GM19043 (cell line): Measurements from ENCODE around the gene THSD7B.
"Not testable (repeated sequence)": the region's sequence is repeated elsewhere in the genome, so short reads cannot be mapped to it uniquely, and the experiment has no call there.

Source experiments
- ATAC-seq: cut with Tn5 transposase; IDR thresholded peaks from one replicate; pipeline ENCODE4 v1.9.1; 2021; ENCODE audit warnings: low read depth; ENCODE audit not compliant: unreplicated experiment

The THSD7B gene, protein sequence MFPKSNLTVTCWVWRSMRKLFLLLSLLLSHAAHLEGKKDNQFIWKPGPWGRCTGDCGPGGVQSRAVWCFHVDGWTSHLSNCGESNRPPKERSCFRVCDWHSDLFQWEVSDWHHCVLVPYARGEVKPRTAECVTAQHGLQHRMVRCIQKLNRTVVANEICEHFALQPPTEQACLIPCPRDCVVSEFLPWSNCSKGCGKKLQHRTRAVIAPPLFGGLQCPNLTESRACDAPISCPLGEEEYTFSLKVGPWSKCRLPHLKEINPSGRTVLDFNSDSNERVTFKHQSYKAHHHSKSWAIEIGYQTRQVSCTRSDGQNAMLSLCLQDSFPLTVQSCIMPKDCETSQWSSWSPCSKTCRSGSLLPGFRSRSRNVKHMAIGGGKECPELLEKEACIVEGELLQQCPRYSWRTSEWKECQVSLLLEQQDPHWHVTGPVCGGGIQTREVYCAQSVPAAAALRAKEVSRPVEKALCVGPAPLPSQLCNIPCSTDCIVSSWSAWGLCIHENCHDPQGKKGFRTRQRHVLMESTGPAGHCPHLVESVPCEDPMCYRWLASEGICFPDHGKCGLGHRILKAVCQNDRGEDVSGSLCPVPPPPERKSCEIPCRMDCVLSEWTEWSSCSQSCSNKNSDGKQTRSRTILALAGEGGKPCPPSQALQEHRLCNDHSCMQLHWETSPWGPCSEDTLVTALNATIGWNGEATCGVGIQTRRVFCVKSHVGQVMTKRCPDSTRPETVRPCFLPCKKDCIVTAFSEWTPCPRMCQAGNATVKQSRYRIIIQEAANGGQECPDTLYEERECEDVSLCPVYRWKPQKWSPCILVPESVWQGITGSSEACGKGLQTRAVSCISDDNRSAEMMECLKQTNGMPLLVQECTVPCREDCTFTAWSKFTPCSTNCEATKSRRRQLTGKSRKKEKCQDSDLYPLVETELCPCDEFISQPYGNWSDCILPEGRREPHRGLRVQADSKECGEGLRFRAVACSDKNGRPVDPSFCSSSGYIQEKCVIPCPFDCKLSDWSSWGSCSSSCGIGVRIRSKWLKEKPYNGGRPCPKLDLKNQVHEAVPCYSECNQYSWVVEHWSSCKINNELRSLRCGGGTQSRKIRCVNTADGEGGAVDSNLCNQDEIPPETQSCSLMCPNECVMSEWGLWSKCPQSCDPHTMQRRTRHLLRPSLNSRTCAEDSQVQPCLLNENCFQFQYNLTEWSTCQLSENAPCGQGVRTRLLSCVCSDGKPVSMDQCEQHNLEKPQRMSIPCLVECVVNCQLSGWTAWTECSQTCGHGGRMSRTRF (N-terminal part only)

DNA sequence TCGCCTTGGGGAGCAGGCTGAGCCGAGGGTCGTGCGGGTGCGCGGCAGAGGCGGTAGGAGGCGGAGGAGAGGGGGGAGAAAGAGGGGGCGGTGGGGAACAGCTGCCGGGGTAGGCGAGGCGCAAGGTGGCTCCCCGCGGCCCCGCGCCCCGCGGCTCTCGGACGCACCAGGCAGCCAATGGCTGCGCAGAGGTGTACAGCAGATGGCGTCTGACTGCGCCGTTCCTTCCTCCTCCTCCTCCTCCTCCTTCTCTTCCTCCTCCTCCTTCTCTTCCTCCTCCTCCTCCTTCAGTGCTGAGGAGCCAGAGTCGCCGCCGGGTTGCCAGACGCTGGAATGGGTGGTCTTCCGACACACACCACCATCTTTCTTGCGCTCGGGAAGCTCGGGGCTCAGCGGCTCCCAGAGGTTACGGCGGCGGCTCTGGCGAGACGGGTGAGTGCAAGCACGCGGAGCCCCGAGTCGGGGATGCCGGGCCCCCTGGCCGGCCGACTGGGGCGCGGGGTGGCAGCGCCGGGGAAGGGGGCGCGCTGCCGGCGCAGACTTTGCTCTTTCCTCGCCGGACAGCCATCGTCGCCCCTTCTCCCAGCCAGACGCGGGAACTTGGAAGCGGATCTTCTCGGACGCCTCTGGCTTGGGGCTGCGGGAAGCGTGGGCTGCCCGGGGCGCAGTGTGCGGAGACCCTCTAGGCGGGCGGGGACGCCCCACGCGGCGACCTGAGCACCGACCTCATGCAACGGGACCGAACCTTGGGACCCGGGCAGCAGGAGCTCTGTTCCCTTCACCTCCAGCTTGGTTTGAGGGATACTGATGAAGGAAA lies at the start of gene THSD7B:
Gene THSD7B (plus strand): TSS at position 290 of the 817 bp plus-strand sequence. CDS start 116,634 bp downstream, outside the sequence.
- no peak for ATAC-seq

DNA sequence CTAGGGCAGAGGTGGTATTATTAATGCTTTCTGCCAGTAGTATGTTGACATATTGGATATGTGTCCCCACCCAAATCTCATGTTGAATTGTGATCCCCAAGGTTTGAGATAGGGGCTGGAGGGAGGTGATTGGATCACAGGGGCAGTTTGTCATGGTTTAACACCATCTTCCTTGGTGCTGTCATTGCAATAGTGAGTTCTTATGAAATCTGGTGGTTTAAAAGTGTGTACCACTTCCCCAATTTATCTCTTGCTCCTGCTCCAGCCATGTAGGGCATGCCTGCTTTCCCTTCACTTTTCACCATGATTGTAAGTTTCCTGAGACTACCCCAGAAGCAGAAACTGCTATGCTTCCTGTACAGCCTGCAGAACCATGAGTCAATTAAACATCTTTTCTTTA lies 47.1 kb upstream of the THSD7B start:
- ATAC-seq, result no peak

DNA sequence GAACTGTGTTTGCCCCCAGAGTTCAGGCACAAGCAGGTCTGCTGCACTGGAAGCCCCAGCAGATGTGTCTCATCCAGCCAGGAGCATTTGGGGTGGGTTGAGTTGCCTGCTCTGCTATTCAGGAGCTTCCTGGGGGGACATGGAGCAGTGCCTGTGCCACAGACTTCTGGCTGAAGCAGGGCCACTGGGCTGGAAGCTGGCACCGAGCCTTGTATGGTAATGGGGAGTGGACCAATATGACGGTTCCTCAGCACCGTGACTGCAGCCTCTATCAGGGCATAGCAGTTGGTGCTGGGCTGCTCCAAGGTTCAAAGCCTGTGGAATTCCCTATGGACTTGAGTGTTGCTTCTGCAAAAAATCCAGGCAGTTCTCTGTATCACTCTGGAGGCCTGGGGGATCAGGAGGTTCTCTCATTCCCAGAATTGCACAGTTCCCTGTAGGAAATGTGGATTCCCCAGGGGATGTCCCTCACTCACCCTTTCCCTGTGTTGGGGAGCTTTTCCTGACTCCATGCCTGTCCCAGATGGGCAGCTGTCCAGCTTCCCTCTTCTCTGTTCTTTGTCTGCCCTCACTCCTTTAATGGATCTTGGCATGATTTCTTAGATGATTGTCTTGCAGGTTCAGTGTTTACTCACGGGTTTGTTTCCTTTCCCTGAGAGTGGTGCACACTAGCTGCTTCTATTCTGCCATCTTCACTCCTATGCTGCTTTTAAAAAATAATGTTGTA lies 37.2 kb upstream of the THSD7B start:
- no peak for ATAC-seq

DNA sequence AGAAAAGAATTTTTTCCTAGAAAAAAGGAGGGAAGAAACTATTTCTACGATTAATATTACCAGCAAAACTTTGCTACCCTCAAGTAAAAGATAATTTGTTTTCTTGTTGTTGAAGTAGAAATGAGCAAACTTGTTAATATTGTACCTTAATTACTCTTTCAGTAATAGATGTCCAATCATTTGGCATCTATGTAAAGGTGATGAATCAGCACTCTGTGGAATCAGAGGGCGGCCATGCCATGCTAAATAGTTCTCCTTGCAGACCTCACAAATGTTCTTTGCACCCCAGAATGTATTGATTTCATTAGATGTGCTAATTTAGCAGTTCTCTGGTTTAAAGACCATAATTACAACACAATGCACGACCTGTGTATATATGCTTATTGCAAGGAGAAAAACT lies 29.1 kb upstream of the THSD7B start:
- ATAC-seq, result no peak

DNA sequence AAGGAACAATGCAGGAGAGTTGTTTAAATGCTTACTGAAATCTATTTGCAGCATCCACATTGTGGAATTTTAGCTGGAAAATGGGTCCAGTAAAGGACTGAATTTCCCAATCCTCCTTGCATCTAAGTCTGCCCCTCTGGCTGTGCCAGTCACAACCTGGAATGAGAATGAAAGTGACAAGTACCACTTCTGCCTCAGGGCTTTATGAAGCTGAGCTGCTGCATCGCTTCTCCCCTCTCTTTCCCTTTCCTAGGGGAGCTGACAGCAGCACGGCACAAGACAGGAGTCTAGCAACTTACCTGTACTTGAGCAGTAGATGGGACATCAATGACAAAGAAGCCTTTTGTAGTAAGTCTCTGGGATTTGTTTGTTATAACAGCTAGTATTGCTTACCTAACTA lies 27.3 kb upstream of the THSD7B start:
- ATAC-seq, result no peak

DNA sequence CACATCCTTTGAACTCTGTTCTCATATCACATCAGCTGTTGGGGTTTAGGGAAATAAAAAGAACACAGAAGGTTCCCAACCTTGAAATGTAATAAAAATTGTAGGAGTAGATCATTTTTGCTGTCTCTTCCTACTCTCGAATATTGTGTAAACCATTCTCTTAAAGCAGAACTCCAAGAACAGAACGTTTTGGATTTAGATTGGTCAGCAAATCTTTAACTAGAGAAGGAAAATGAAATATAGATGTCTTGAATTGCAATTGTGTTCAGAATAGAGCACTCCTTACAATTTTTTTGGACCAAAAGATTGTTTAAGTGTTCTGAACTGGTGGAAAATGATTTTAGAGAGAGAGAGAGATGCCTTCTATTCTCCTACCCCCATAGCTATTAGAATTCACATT lies 23.9 kb upstream of the THSD7B start:
- ATAC-seq, result no peak

DNA sequence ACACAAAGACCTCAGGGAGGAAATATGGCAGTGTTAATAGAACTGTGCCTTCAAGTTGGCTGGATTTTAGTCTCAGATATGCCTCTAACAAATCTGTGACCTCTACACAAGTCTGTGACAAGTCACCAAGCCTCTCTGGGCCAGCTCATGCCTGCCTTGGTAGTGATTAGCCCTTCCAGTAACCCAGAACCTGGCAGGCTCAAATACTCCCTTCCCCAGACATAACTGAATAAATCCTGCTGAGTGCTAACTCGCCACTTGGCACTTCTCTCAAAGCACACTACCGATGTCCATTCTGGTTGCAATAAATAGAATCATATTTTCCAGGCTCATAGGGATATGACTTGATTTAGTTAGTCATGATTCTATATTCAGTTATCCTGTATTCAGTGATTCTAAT lies 15.3 kb upstream of the THSD7B start:
- no peak for ATAC-seq

DNA sequence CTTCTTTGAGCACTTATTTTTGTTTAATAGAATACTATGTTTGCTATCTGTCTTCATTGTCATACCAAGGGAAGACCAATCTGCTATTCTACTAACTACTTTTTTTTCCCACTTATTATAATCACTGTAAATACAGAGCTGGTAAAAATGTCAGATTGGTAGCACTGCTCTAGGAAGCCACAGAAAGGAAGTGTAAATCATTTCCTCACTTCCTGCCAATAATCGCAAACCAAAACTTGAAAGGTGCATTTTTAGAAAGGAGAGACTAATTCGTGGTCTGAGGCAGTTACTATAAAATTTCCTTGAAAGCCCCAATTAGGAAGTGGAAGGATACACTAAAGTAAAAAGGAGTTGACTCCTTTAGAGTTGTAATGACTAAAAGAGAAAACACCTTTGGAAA lies 13.9 kb upstream of the THSD7B start:
- ATAC-seq, result no peak

DNA sequence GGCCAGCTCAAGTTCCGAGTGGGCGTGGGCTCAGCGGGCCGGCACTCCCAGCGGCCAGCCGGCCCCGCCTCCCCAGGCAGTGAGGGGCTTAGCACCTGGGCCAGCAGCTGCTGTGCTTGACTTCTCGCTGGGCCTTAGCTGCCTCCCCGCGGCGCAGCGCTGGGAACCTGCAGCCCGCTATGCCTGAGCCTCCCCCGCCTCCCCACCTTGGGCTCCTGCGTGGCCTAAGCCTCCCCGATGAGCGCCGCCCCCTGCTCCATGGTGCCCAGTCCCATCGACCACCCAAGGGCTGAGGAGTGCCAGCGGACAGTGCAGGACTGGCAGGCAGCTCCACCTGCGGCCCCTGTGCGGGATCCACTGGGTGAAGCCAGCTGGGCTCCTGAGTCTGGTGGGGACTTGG lies 6.8 kb upstream of the THSD7B start:
- ATAC-seq, result not testable (repeated sequence)

DNA sequence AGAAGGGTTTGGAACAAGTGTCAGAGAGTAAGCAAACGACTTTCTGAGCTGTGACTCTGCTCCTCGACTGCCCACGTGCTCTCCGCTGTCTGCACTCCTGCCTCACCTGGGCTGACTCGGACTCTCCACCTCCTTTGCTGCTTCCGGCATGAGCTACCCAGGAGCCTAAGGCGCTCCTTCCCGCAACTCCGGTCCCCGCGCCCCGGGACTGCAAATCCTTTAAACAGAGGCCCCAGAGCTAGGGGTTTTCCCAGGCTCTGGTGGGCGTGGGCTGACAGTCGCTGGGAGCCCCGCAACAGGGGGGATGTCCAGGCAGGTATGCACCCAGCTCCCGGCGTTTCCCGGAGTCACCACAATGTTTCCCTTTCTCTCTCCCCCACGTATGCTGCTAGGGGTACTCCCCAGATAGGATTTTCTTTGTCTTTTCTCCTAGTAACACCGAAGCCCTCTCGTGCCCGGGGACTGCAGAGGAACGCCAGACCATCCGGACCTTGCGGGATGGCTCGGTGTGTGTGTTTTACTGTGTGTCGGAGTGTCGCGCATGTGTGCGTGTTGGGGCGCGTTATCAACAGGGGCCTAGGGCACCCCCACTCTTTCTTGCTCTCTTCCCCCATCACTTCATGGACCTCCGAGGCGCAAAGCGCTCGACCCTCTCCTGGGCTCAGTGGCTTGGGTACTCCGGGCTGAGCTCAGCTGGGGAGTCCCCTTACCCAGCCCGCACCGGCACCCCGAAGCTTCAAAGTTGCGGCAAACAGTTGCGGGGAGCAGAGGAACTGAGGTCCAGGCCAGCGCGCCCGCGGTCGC lies 691 bp upstream of the THSD7B start:
- ATAC-seq, result no peak

DNA sequence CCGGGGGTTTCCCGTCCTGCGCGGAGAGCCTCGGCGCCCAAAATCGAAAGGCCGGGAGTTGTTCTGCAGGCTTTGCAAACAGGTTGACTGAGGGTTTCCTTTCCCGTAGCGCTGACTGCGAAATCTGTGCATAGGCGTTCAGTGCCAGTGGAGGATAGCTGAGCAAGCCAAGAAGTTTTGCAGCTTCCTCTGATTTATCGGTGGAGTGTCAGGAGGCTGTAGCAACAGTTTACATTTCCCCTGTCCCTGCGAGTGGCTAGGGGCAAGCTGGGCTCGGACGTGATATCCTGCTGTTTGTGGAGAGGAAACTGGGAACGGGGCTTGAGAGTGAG lies 694 bp downstream of the THSD7B start:
- ATAC-seq, result no peak

DNA sequence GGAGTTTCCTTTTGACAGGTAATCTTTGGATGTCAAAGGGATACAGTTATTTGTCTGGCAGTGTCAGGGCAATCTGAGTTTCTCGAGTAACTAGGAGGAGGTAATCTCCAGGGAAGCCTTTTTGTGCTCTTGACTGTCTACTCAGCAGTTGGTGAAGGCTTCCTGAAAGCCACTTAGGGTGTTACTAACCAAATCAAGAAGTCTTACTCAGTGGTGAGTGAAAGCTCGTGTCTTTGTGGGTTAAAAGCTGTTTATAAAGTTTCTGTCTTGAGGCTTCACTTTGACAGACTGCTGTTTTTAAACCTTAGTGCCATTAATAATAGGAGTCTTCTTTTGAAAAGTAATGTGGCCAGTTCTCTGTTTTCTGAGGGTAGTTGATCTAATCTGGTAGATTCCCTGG lies 1.7 kb downstream of the THSD7B start:
- ATAC-seq, result no peak

DNA sequence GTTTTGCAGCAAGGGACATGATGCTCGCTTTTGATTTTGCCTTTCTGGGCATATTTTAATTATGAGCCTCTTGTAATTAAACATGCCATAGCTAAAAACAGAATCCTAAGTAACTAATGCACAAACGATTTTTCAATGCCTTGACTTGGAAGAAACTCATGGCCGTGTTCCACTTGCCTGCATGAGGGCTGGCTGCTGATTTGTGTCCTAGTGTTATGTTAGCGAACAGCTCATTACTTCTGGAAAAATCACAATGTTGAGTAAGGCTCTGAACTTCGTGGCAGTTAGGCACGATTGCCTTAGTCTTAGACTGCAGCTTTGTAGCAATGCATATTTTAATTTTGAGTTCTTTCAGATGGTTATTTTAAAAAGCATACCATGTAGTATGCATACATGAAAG lies 4.5 kb downstream of the THSD7B start:
- no peak for ATAC-seq

DNA sequence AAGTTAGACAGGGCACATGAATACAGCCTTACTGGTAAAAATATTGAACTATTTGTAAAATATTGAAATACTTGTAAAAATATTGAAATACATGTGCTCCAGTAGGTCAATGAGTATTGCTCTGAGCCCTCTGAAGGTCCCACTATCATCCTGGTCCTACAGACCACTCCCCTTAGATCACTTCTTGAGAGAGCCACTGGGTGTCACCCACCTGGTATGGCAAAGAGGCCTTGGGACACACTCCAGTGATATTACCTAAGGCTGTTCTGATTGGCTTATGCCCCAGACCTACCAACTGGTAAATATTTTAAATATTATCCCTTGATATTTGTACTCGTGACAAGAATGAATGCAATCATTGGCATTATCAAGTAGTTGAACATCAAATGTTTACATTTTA lies 5.0 kb downstream of the THSD7B start:
- ATAC-seq, result no peak

DNA sequence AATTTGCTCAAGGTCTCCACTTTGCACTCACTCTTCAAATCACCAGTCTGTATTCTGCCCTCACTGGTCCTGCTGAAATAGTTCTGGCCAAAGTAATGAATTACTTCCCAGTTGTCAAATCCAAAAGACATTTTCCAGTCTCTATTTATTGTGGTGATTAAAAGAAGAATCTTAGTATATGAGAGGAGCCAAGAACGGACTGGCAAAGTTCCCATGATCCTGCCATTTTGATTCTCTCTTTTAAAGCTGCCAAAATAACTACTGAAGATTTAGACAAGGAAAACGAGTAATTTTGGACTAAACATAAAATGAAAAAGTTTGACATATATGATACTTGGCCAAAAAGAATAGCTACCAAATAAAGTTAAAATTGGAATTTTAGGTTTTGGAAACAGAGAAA lies 12.0 kb downstream of the THSD7B start:
- no peak for ATAC-seq

DNA sequence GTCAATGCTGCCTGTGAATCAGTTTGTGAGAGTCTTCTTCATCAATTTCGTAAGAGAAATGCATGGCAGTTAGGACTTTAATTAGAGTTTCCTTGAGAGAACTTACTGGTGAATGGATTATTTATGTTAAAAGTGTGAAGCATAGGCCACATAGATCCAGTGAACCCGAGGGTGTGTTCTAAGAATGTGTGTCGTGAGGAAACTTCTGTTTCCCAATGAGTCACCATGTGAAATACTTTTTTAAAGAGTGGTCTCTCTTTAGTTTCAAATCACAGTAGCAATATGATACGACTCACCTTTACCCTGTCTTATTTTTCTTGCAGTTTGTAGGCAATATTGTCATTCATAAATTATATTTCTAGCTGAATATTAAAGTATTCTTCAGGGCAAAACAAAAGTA lies 18.5 kb downstream of the THSD7B start:
- ATAC-seq, result no peak

DNA sequence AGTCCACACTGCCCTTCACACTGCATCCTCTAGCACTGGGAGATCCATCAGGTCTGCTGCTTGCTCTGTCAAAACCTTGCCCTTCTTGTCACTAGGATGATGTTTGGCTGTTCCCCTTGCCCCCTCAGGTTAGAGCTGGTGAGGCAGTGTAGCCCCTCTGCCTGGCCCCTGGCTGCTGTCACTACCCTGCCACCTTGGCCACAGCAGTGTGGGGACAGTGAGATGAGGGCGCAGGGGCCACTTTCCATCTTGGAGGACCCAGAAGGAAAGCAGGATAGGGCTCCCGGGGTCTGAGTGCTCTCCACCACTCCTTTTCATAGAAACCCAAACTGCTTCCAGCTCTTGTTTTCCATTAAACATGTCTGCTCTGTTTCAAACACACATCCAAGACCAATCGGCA lies 19.9 kb downstream of the THSD7B start:
- ATAC-seq, result no peak

DNA sequence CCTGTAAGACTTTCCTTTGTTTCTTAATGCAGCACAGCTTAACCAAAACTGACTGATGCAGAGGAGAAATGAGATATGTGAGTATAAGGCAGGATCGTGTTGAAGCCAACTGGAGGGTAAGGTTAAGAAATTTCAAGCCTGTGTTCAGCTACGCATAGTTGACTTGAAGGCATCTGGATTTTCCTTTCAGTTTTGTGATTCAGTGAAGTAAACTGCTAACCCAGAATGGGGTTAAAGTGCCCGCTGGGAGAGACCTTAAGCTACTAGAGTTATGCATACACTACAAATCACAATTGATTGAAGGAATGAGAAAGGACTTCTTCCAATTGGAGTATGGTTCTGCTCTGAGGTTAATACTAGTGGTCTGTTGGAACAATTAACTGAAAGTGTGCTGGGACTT lies 22.6 kb downstream of the THSD7B start:
- ATAC-seq, result no peak

DNA sequence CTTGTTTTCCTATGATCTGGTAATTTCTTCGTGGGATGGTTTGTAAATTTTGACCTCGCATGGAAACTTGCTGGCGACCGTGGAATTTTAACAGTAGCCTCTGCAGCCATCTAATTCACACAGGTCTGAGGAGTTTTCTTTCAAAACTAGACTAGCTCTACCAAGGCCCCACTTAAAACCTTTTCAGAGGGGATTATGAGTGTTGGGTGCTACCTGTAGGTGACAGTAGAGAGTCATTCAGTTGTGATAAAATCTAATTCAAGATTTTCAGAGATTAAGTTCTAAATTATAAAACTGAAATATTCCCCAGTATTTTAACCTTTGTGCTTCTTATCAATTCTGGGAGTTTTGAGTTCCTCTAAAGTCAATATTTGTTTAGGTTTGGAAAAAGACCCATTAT lies 31.0 kb downstream of the THSD7B start:
- ATAC-seq, result no peak
